ENCODE data around the gene ZNF136.
A peak's percentile ranks its signal among the peaks of the same experiment; 100 is the strongest.

The ZNF136 gene

GRCh38 chr19:12140545-12141404 lies 22.1 kb upstream of the ZNF136 start:
- no peaks in the 10 kb centered on the region for H3K27me3 ChIP-seq (ENCODE audit: insufficient read depth, poor library complexity, severe bottlenecking)
- H3K27ac ChIP-seq (ENCODE audit: poor library complexity, severe bottlenecking), result peak overlapping the region; percentile 45
- peaks cover 35% of the 10 kb centered on the region for H3K36me3 ChIP-seq (ENCODE audit: low read depth)
- H3K4me1 ChIP-seq (ENCODE audit: insufficient read depth, poor library complexity, severe bottlenecking), result no peaks in the 10 kb centered on the region
- ATAC-seq (ENCODE audit: low read depth), result peak; percentile 73
- H3K4me3 ChIP-seq (ENCODE audit: severe bottlenecking), result peak overlapping the region; percentile 71
- peak; percentile 95 for TF ChIP-seq CTCF (IDR thresholded peaks at IDR 0.05; ENCODE audit: poor library complexity, severe bottlenecking)
- DNase-seq (ENCODE audit: low spot score), result peak; percentile 76
- H3K9me3 ChIP-seq (ENCODE audit: severe bottlenecking), result peaks cover 7% of the 10 kb centered on the region

- Histone ChIP-seq H3K27me3 (ENCODE audit: insufficient read depth, poor library complexity, severe bottlenecking) (no peaks in the 10 kb centered on the region), H3K9me3 (ENCODE audit: severe bottlenecking) (peaks cover 8% of the 10 kb centered on the region), H3K4me1 (ENCODE audit: insufficient read depth, poor library complexity, severe bottlenecking) (no peaks in the 10 kb centered on the region), H3K36me3 (ENCODE audit: low read depth) (peaks cover 35% of the 10 kb centered on the region), H3K27ac (ENCODE audit: poor library complexity, severe bottlenecking) (no peak overlapping the region), H3K4me3 (ENCODE audit: severe bottlenecking) (no peak overlapping the region)
- DNase-seq (ENCODE audit: low spot score), result no peak
- TF ChIP-seq CTCF (IDR thresholded peaks at IDR 0.05; ENCODE audit: poor library complexity, severe bottlenecking), result peak; percentile 70
- no peak for ATAC-seq (ENCODE audit: low read depth)
Measured at GRCh38 chr19:12141405-12141736, 21.5 kb upstream of the ZNF136 start.

- no peak for DNase-seq (ENCODE audit: low spot score)
- ATAC-seq (ENCODE audit: low read depth), result no peak
- no peak for TF ChIP-seq CTCF (IDR thresholded peaks at IDR 0.05; ENCODE audit: poor library complexity, severe bottlenecking)
- peaks cover 54% of the 10 kb centered on the region for H3K36me3 ChIP-seq (ENCODE audit: low read depth)
- no peak overlapping the region for H3K27ac ChIP-seq (ENCODE audit: poor library complexity, severe bottlenecking)
- H3K9me3 ChIP-seq (ENCODE audit: severe bottlenecking), result peaks cover 9% of the 10 kb centered on the region
- H3K27me3 ChIP-seq (ENCODE audit: insufficient read depth, poor library complexity, severe bottlenecking), result no peaks in the 10 kb centered on the region
- H3K4me1 ChIP-seq (ENCODE audit: insufficient read depth, poor library complexity, severe bottlenecking), result no peaks in the 10 kb centered on the region
- no peak overlapping the region for H3K4me3 ChIP-seq (ENCODE audit: severe bottlenecking)
Measured at GRCh38 chr19:12145348-12145747, 17.5 kb upstream of the ZNF136 start.

DNA sequence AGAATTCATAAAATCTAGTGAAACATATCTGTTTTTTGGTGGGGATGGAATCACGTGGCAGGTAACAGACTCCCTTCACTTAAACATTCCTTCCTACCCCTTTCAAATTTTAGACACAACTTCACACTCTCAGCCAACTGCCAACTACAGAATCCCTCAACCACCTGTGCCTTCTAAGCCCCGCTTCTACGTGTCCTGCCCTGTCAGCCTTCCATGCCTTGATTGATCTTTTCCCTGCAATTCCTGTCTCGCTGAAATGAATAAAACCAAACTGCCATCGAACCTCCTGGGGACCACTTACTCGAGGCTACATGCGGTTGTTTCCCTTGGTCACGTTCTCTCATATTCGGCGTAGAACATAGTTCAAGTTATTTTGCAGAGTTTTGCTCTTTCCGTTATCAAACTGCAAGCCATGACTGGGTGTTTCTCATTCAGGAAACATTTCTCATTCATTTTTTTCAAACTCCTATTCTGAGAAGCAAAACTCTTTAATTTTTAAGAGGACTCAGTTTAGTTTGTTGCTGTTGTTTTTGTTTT lies 7.5 kb upstream of the ZNF136 start:
- H3K36me3 ChIP-seq (ENCODE audit: low read depth), result peaks cover 26% of the 10 kb centered on the region
- H3K9me3 ChIP-seq (ENCODE audit: severe bottlenecking), result no peaks in the 10 kb centered on the region
- peak overlapping the region; percentile 87 for H3K4me3 ChIP-seq (ENCODE audit: severe bottlenecking)
- no peaks in the 10 kb centered on the region for H3K27me3 ChIP-seq (ENCODE audit: insufficient read depth, poor library complexity, severe bottlenecking)
- peak overlapping the region; percentile 59 for H3K27ac ChIP-seq (ENCODE audit: poor library complexity, severe bottlenecking)
- no peaks in the 10 kb centered on the region for H3K4me1 ChIP-seq (ENCODE audit: insufficient read depth, poor library complexity, severe bottlenecking)
- DNase-seq (ENCODE audit: low spot score), result no peak
- ATAC-seq (ENCODE audit: low read depth), result no peak
- no peak for TF ChIP-seq CTCF (IDR thresholded peaks at IDR 0.05; ENCODE audit: poor library complexity, severe bottlenecking)
